AG04450 (cell line): Measurements from ENCODE around the gene CEMIP2. TPM values are rescaled to one million over a fixed set of nuclear protein-coding genes. Genes with fewer than 3 reads are reported as not detected.

Source experiments
- CTCF ChIA-PET: fragments of 300-600, 350-600 bp; formaldehyde crosslinking; extraction: SDS; loops from one replicate; lab custom pipeline; 2022; ENCODE audit warnings: antibody characterized with exemption, inconsistent platforms; lab: Charles Lee
- POLR2A ChIA-PET: fragments of 350-600 bp; formaldehyde crosslinking; extraction: SDS; loops from one replicate; lab custom pipeline; 2021; ENCODE audit warnings: antibody characterized with exemption, inconsistent platforms; lab: Yijun Ruan, JAX
- DNase-seq: peaks from one replicate; pipeline ENCODE4 v3.0.0-alpha.2; 2011; ENCODE audit warnings: low read depth, low spot score
- H3K27ac ChIP-seq: one replicate; pipeline ENCODE4 v1.5.1; 2012; ENCODE audit warnings: low read depth, low read length, control low read depth
- H3K27me3 ChIP-seq: one replicate; pipeline ENCODE4 v1.6.0; 2012; ENCODE audit warnings: low read length; ENCODE audit not compliant: control insufficient read depth, insufficient read depth
- H3K4me3 ChIP-seq: 2 replicates; pipeline ENCODE4 v1.5.1; 2011; ENCODE audit warnings: mild to moderate bottlenecking, low read depth, low read length, control low read depth
- H3K9me3 ChIP-seq: 2 replicates; pipeline ENCODE4 v1.5.1; 2012; ENCODE audit warnings: low read length; ENCODE audit not compliant: control insufficient read depth, insufficient read depth
- CTCF ChIP-seq: IDR thresholded peaks from 2 replicates; pipeline ENCODE4 v1.5.1; 2011; ENCODE audit warnings: low read depth, low read length, control low read depth, inconsistent platforms
- polyA plus RNA-seq: library from polyadenylated mRNA; depleted of rRNA; stranded (reverse); fragments of >200 nt; gene quantifications from 2 replicates; pipeline ENCODE4 v1.2.3, GENCODE V29; 2011

CEMIP2 gene
- polyA plus RNA-seq, 1 experiment = 54.4 TPM

GRCh38 chr9:71778085-71778484 lies 9.8 kb upstream of the CEMIP2 start:
- CTCF ChIA-PET = interaction anchor here (1.5 to 2.7 kb wide), 2 partner anchors 29 to 41 kb away, joined by 8 to 13 read pairs; no protein-coding TSS in a partner anchor
- H3K9me3 ChIP-seq = no peaks in the 10 kb centered on the region
- POLR2A ChIA-PET = no interaction called here
- H3K4me3 ChIP-seq = no peak overlapping the region
- no peak for TF ChIP-seq CTCF
- peaks cover 4% of the 10 kb centered on the region for H3K27me3 ChIP-seq
- no peak for DNase-seq
- no peak overlapping the region for H3K27ac ChIP-seq

GRCh38 chr9:71774920-71775319 lies 6.6 kb upstream of the CEMIP2 start:
- ChIA-PET CTCF (no interaction called here), POLR2A (no interaction called here)
- TF ChIP-seq CTCF = no peak
- Histone ChIP-seq H3K27ac (no peak overlapping the region), H3K4me3 (no peak overlapping the region), H3K9me3 (no peaks in the 10 kb centered on the region), H3K27me3 (peaks cover 4% of the 10 kb centered on the region)
- no peak for DNase-seq

- ChIA-PET CTCF (no interaction called here), POLR2A (no interaction called here)
- Histone ChIP-seq H3K27ac (no peak overlapping the region), H3K9me3 (no peaks in the 10 kb centered on the region; the same call in 1 of the 2 replicates), H3K27me3 (peaks cover 4% of the 10 kb centered on the region), H3K4me3 (no peak overlapping the region)
- TF ChIP-seq CTCF = no peak
- no peak for DNase-seq
These were observed 4.4 kb upstream of the CEMIP2 start for GRCh38 chr9:71772726-71773125.

GRCh38 chr9:71770170-71770569 lies 1.9 kb upstream of the CEMIP2 start:
- DNase-seq = no peak
- no peak for TF ChIP-seq CTCF
- Histone ChIP-seq H3K27ac (no peak overlapping the region), H3K27me3 (no peaks in the 10 kb centered on the region), H3K9me3 (no peaks in the 10 kb centered on the region; the same call in 1 of the 2 replicates), H3K4me3 (no peak overlapping the region)
- ChIA-PET POLR2A (no interaction called here), CTCF (interaction anchor here (0.7 to 2.8 kb wide), 2 partner anchors 142 to 165 kb away, joined by 3 to 26 read pairs; no protein-coding TSS in a partner anchor)
